ENCODE measurements around the gene ZFAND3. TPM values are rescaled to one million over a fixed set of nuclear protein-coding genes. Genes with fewer than 3 reads are reported as not detected.

The ZFAND3 gene
- total RNA-seq, 1 donor from 2014 or later: 62.2 TPM

DNA sequence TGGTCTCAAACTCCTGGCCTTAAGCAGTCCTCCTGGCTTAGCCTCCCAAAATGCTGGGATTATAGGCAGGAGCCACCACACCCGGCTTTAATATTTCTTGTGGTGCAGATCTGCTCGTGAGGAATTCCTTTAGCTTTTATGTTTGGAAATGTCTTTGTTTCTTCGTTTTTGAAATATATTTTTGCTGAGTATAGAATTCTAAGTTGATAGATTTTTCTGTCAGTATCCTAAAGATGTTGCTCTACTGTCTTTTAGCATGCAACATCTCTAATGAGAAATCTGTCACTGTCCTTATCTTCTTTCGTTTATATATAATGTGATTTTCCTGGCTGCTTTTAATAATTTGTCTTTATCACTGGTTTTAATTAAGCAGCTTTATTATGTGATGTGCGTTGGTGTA lies 75.1 kb downstream of the ZFAND3 start:
- no peak for DNase-seq (ENCODE audit: low read depth)

DNA sequence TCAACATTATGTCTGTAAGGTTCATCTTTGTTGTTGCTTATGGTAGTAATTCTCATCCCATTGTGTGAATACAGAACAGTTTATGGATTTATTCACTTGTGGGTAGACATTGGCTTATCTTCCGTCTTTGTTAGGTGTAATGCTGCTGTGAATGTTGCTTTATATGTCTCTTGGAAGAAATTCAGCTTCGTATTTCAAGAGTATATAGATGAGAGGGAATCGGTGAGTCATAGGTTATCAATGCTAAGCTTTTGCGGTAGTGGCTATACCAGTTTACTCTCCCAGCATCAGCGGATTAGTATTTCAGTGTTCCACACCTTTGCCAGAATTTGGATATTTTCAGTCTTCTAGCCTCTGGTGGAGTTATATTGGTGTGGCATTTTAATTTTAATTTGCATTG lies 77.8 kb downstream of the ZFAND3 start:
- no peak for DNase-seq (ENCODE audit: low read depth)

DNA sequence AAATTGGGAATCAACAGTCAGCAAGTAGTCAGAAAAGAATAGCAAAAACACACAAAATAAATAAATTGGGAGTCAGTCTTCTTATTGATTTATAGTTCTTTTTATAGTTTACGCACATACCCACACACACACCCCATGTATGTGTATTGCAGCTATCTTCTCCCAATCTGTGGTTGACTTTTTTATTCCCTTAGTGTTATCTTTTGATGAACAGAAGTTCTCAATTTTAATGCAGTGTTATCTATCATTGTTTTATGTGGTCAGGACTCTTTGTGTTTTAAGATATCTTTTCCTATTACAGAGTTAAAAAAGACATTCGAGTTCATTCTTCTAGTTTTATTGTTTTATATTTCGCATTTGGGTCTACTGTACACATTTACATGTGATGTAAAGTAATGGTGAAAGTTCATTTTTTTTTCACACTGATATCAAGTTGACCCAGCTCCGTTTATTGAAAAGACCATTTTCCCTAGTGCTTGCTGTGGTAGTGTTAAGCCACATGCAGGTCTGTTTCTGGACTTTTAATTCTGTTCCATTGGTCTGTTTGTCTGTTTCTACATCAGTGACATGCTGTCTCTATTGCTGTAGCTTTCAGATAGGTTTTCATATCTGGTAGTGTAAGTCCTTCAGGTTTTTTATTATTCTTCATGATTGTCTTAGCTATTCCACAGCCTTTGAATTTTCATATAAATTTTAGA lies 78.4 kb downstream of the ZFAND3 start:
- no peak for DNase-seq (ENCODE audit: low read depth)

DNA sequence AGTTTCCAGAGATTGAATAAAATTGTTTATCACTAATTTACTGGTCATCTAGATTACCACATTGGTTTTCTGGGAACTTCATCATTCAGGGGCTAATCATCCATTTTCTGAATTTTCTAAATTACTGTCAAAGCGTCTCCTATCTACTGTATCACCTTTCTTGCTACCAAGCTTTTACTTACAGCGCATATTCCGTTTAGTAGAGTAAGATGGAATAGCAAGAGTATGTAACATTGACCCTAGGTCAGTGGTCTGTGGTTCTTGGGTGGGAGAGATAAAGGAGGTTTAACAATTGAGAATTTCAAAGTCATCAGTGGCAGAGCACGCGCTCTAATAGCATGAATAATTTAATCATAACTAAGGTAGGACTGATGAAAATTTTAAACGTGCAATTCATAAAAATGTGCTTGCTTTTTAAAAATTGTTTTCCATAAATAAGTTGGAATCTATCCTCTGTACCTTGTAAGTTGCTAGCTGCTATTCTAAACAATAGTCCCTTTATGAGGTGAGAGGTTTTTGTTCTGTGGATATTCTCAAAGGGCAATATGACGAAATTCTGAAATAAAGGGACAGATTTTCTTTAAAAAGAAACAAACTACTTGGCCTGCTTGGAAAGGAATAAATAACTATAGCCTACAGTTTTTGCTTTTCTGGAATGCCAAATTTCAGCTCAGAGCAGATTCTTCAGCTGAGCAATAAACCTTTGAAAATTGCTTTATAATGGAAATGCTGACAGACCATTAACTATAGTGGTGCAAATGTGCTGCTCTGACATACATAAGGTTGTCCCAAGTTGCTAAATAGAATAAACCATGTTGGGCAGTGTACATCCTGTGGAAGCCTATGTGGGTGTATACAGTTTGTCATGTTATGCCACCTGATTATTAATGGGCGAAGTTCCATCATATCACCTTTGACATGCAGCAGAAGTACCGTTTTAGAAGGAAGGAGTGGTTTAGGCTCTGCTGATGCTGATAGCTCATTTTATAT lies 84.1 kb downstream of the ZFAND3 start:
- no peak for DNase-seq (ENCODE audit: low read depth)

DNA sequence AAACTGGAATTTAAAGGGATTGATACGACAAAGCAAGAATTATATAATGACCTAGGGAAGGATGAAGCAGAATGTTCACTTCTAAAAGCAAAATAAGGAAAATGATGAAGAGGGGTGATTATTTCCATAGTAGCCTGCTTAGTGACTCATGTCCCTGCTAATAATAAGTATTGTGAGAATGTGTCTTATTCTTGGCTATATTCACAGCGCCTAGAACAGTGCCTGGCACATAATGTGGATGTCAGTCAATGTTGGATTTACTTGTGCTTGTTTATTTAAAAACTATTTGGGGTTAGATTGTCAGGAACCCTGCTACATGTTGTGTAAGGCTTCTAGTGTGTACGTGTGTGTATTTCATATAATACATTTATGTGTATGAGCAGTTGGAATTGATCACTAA lies 85.1 kb downstream of the ZFAND3 start:
- DNase-seq (ENCODE audit: low read depth): no peak

DNA sequence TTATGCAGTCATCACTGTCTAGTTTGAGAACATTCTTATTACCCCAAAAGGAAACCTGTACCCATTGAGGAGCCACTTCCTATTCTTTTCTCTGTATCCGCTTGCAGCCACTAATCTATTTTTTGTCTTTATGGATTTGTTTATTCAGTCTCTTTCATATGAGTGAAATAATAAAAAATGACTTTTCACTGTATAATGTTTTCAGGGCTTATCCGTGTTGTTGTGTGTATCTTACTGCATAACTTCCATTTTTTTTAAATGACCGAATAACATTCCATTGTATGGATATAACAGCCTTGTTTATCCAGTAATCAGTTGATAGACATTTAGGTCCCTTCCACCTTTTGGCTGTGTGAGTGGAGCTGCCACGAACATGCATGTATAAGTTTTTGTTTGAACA lies 86.6 kb downstream of the ZFAND3 start:
- no peak for DNase-seq (ENCODE audit: low read depth)

DNA sequence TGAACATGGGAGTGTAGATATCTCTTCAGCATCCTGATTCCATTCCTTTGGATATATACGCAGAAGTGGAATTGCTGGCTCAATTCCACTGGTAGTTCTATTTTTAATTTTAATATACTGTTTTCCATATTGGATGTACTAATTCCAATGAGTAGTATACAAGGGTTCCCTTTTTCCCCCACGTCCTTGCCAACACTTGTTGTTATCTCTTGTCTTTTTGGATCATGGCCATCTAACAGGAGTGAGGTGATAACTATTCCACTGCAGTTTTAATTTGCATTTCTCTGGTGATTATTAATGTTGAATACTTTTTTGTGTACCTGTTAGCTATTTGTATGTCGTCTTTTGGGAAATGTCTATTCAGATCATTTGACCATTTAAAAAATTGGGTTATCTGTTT lies 91.5 kb downstream of the ZFAND3 start:
- DNase-seq (ENCODE audit: low read depth): no peak

DNA sequence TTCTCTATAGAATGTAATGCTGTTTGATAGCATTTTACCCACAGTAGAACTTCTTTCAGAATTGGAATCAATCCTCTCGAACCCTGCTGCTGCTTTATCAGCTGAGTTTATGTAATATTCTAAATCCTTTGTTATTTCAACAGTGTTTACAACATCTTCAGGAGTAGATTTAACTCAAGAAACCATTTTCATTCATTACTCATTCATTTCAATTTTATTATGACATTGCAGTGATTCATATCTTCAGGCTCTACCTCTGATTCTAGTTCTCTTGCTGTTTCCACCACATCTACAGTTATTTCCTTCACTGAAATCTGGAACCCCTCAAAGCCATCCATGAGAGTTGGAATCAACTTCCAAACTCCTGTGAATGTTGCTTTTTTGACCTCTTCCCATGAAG lies 93.7 kb downstream of the ZFAND3 start:
- no peak for DNase-seq (ENCODE audit: low read depth)

DNA sequence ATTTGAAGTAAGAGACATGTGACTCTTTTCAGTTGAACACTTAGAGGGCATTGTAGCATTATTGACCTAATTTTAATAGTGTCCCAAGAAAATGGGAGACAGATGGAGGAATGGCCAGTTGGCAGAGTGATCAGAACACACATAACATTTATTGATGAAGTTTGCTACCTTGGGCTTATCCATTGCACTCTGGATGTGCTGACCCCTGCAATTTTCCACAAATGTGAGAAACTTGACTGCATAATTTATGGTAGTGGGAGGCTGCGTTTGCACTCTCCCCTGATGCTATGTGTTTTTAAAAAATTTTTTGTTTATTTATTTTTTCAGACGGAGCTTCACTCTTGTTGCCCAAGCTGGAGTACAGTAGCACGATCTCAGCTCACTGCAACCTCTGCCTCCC lies 95.9 kb downstream of the ZFAND3 start:
- no peak for DNase-seq (ENCODE audit: low read depth)

DNA sequence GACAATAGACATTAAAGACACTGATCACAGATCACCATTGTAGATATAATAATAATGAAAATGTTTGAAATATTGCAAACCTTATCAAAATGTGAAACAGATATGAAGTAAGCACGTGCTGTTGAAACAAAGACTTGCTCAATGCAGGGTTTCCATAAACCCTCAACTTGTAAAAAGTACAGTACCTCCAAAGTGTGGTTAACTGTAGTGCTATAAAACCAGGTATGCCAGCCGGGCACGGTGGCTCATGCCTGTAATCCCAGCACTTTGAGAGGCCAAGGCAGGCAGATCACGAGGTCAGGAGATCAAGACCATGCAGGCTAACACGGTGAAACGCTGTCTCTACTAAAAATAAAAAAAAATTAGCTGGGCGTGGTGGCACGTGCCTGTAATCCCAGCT lies 96.6 kb downstream of the ZFAND3 start:
- DNase-seq (ENCODE audit: low read depth): no peak

DNA sequence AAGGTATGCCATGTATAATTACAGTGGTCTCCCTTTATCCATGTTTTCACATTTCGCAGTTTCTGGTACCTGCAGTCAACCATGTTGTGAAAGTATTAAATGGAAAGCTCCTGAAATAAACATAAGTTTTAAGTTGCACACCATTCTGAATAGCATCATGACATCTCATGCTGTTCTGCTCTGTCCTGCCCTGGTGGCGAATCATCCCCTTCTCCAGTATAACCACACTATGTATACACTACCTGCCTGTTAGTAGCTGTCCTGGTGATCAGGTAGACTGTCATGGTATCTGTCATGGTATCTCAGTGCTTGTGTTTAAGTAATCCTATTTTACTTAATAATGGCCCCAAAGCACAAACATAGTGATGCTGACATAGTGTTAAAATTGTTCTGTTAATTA lies 97.1 kb downstream of the ZFAND3 start:
- DNase-seq (ENCODE audit: low read depth): no peak

DNA sequence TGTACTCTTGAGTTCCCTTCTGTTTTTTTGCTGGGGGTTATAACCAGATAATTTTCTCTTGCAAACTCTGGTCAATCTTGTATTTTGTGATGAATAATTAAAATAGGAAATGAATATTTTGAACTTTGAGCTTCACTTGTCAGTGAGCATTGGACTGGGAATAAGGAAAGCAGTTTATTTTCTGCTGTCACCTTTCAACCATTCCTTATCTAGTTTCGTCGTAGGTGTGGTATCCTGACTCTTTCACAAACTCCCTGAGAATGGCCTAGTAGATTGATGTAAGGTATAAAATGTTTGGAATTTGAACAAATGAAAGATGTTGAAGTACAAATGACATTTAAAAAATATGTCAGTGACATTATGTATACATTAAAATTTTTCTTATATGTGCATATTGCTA lies 98.0 kb downstream of the ZFAND3 start:
- no peak for DNase-seq (ENCODE audit: low read depth)

DNA sequence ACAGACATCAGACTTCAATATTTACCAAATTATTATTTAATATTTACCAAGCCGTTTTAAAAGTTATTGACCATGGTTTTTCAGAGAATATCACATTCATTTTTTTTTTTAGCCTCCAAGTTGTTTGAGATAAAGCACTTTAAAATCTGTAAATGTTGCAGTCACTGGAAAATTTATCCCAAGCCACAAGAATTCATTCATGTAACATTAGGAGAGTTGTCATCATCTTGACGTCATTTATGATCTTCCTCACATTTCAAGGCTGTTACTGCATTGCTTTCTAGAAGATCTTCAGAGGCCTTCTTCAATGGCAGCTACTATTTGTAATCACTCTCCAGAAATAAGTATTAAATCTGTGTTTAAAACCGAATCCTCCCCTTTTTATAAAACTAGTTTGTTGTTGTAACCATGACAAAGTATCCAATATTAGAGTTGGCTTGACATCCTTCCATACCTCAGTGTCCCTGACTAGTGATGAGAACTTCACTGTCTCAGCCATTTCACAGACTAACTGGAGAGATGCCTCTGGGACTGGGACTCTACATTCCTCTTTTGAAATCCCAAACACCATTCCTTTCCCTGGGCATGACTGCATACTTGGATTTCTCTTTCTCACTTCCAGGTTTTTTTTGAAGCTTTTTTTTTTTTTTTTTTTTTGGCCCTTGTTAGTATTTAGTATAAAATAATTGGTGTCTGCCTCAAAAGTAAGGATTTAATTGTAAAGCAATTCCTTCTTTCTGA lies 100.1 kb downstream of the ZFAND3 start:
- DNase-seq (ENCODE audit: low read depth): no peak

DNA sequence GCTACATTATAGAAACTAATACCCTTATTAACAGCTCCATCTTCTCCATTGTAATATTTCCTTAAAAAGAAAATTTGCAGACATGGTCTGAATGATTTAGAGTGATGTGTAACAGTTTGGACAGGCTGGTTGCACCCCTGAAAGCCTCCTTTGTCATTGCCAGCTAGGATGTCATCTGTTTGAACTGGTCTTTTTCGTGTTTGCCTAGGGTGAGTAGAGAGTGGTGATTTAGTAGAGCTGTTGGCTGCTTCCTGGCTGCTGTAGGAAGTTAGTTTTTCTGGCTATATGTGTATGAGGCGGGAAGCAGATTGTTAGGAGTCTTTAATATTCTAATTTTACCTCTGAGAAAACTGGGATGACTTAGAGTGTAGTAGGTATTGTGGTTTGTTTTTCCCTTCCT lies 101.1 kb downstream of the ZFAND3 start:
- no peak for DNase-seq (ENCODE audit: low read depth)

DNA sequence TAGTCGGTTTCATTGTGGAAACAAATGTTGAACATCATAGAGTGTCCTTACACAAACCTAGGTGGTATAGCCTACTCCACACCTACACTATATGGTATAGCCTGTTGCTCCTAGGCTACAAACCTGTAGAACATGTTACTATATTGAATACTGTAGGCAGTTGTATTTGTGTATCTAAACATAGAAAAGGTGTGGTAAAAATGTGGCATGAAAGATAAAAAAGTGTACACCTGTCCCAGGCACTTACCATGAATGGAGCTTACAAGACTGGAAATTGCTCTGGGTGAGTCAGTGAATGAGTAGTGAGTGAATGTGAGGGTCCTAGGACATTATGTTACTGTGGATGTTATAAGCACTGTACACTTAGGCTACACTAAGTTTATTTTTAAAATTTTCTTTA lies 103.0 kb downstream of the ZFAND3 start:
- no peak for DNase-seq (ENCODE audit: low read depth)

DNA sequence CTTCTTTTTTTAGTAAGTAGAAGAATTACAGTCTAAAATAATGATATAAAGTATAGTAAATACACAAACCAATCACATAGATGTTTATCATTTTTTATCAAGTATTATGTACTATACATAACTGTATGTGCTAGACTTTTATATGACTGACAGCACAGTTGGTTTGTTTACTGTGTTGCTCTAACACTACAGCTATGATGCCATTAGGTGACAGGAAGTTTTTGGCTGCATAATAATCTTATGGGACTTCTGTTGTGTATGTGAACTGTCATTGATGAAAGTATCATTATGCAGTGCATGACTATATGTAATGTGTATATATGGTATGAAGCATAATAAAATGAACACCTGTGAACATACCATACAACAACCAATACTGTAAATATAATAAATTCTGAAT lies 104.0 kb downstream of the ZFAND3 start:
- DNase-seq (ENCODE audit: low read depth): no peak

DNA sequence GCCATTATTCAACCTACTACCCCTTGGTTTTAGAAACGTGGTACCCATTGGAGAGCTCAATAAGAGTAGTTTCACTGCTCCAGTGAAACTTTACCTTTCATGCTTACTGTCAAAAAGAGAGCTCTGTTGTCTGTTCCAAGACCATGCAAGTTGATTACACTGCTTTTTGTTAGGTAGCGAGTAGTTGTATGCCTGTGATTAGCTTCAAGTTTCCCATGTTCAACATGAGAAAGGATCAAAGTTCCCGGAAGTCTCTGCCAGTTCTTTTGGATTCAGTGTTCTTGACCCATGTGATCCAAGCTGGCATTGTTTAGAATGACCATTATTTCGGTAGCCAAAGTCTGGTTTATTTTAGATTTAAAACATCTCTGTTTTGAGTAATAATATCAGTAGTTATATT lies 107.1 kb downstream of the ZFAND3 start:
- no peak for DNase-seq (ENCODE audit: low read depth)

DNA sequence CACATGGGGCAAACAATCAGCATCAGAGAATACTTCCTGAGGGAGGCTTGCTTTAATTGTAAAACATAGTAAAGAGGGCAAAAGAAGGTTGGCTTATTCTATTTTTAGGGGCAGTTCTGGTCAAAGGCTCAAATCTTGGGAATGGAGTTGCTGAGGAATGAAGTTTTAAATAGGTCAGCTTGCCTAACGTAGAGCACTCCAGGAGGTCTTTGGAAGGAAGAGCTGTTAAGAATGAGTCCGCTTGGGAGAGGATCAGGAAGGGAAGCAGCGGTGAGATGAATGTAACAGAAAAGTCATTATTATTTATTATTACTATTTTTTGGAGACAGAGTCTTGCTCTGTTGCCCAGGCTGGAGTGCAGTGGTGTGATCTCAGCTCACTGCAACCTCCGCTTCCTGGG lies 108.7 kb downstream of the ZFAND3 start:
- DNase-seq (ENCODE audit: low read depth): no peak

DNA sequence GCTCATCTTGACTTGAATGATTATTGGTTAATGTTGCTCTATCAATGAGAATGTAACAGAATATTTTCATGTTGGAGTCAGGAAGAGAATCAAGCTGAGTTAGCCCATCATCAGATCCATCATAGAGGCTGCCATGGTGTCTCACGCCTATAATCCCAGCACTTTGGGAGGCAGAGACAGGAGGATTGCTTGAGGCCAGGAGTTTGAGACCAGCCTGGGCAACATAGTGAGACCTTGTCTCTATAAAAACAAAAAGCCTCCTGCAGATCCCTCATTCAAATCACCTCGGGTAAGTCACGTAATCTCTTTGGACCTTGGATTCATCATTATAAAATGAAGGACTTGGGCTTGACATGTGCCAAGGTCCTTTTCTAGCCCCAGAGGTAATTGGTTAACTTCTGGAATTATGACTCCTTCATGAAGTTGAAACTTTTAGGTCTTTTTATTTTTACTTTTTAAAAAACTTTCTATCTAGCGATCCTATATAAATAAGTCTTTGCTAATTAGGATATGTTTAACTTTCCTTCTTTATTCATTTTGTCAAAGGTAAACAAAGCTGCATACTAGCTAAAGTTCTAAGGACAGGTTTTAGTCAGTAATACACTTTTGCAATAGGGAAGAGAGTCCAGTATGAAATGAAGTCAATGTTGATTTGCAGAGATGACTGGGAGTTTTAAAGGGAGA lies 110.9 kb downstream of the ZFAND3 start:
- no peak for DNase-seq (ENCODE audit: low read depth)

DNA sequence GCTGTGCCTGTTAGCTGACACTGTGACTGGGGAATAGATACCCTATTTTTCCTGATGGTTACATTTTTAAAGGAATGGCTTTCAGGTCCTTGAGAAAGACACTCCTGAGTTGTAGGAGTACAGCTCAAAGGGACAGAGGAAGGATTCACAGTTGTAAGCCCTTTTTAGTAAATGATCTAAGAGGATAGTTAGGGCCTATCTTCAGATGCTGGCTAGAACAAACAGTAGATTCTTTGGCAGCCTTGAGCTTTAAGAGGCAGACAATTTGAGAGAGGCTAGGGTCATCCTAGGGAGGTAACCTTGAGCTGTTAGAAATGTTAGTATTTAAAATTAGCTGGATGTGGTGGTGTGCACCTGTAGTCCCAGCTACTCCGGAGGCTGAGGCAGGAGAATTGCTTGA lies 111.5 kb downstream of the ZFAND3 start:
- no peak for DNase-seq (ENCODE audit: low read depth)

DNA sequence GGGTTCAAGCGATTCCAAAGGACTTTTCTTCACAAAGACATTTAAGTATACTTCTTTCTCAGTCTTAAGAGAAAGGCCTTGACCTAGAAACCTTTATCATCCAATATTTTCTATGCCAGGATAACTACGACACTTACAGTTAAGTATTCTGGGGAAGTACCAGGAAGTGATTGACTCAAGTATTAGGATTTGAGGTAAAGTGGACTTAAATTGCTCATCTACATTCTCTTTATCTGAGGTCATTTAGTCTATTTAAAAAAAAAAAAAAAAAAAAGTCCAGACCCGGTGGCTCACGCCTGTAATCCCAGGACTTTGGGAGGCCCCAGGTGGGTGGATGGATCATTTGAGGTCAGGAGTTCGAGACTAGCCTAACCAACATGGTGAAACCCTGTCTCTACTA lies 114.7 kb downstream of the ZFAND3 start:
- peak; percentile 45 for DNase-seq (ENCODE audit: low read depth)

DNA sequence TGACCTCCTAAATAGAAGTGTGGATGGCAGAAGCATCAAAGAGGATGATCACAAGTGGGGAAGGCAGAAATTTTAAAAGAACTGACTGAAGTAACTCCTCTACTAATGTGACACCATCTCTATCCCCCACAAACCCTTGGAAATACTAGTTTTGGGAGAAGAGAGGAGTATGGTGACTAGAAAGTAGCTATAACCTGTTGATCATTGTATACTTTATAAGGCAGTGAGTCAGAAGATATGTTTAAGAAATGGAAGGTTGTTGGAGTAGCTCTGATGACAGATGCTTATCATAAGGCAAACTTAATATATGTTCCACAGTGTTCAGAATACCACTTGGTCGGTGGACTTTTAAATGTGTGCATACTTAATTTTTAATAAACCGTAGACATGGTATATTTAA lies 116.6 kb downstream of the ZFAND3 start:
- no peak for DNase-seq (ENCODE audit: low read depth)

Data from renal cortical epithelial cell (primary cell).